Measurements from ENCODE around the gene SLC16A3.
A peak's percentile ranks its signal among the peaks of the same experiment; 100 is the strongest.

SLC16A3 gene

DNA sequence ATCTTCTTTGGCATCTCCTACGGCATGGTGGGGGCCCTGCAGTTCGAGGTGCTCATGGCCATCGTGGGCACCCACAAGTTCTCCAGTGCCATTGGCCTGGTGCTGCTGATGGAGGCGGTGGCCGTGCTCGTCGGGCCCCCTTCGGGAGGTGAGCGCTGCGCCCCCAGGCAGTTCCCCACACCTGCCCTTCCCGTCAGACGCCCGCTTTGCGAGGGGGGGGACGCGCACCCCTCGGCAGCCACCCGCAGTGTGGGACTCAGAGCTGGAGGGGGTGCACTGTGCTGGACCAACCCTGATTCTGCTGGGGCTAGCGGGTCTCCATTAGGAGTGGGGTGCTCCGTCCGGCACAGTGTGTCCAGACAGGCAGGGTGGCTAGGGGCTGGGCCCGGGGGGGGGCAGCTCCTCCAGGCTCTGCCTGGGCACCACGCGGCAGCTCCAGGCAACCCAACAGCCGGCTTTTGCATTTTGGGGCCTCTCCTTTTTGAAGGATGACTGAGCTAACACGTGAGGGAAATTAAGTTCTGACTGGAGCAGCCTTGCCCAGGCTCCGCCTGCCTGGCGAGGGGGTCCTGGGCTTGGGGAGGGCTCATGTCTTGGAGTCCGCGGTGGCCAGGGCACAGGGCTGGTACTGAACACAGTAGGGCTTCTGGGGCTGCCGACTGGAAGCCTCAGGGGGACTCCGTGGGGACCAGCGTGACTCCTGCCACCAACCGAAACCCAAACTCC lies 9.1 kb downstream of the SLC16A3 start:
- H2AFZ ChIP-seq (ENCODE audit: low read length, unreplicated experiment), result no peak overlapping the region
- peaks cover 81% of the 10 kb centered on the region for H3K4me1 ChIP-seq (ENCODE audit: control insufficient read depth, insufficient read depth, low read length, unreplicated experiment)
- no peak overlapping the region for H3K4me3 ChIP-seq (ENCODE audit: low read depth, low read length)
- peak overlapping the region; percentile 17; the same call in 1 of the 2 replicates for H3K27ac ChIP-seq (ENCODE audit: low read depth, low read length)
- H3K79me2 ChIP-seq (ENCODE audit: control insufficient read depth, insufficient read depth, low read length, unreplicated experiment), result peaks cover 63% of the 10 kb centered on the region
- H3K27me3 ChIP-seq (ENCODE audit: insufficient read depth, low read length), result no peaks in the 10 kb centered on the region
- peaks cover 18% of the 10 kb centered on the region; the same call in 1 of the 2 replicates for H3K36me3 ChIP-seq (ENCODE audit: insufficient read depth, low read length)

- H3K36me3 ChIP-seq (ENCODE audit: insufficient read depth, low read length), result peaks cover 23% of the 10 kb centered on the region; the same call in 1 of the 2 replicates
- H3K27ac ChIP-seq (ENCODE audit: low read depth, low read length), result peak overlapping the region; percentile 17; the same call in 1 of the 2 replicates
- H3K79me2 ChIP-seq (ENCODE audit: control insufficient read depth, insufficient read depth, low read length, unreplicated experiment), result peaks cover 56% of the 10 kb centered on the region
- H2AFZ ChIP-seq (ENCODE audit: low read length, unreplicated experiment), result no peak overlapping the region
- no peaks in the 10 kb centered on the region for H3K27me3 ChIP-seq (ENCODE audit: insufficient read depth, low read length)
- no peak overlapping the region for H3K4me3 ChIP-seq (ENCODE audit: low read depth, low read length)
- peaks cover 75% of the 10 kb centered on the region for H3K4me1 ChIP-seq (ENCODE audit: control insufficient read depth, insufficient read depth, low read length, unreplicated experiment)
These were observed 9.8 kb downstream of the SLC16A3 start for GRCh38 chr17:82238472-82239201.

DNA sequence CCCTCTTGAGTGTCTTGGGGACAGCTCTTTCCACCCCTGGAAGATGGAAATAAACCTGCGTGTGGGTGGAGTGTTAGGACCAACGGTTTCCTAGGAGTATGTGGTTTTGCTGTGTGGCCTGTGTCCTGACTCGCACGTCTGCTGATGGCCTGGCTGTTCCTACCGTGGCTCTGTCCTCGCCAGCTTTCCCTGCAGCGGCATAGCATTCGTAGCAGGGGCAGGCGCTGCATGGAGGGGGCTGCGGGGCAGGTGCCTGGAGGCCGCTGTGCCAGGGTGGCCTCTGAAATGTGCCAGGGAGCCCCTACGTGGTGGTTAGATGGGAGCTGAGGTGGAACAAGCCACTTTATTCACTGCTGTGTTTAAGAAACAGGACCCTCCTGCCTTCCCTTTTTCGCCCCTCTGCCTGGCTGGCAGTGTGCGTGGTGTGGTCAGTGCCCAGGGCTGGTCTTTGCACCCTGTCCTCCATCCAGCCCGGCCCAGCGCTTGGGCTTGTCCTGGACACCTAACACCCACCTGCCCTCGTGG lies 10.6 kb downstream of the SLC16A3 start:
- Histone ChIP-seq H3K4me1 (ENCODE audit: control insufficient read depth, insufficient read depth, low read length, unreplicated experiment) (peaks cover 70% of the 10 kb centered on the region), H3K4me3 (ENCODE audit: low read depth, low read length) (no peak overlapping the region), H3K79me2 (ENCODE audit: control insufficient read depth, insufficient read depth, low read length, unreplicated experiment) (peaks cover 49% of the 10 kb centered on the region), H3K27ac (ENCODE audit: low read depth, low read length) (no peak overlapping the region), H3K36me3 (ENCODE audit: insufficient read depth, low read length) (peaks cover 31% of the 10 kb centered on the region), H2AFZ (ENCODE audit: low read length, unreplicated experiment) (no peak overlapping the region), H3K27me3 (ENCODE audit: insufficient read depth, low read length) (no peaks in the 10 kb centered on the region)

- Histone ChIP-seq H3K4me1 (ENCODE audit: control insufficient read depth, insufficient read depth, low read length, unreplicated experiment) (peaks cover 66% of the 10 kb centered on the region), H2AFZ (ENCODE audit: low read length, unreplicated experiment) (no peak overlapping the region), H3K79me2 (ENCODE audit: control insufficient read depth, insufficient read depth, low read length, unreplicated experiment) (peaks cover 44% of the 10 kb centered on the region), H3K4me3 (ENCODE audit: low read depth, low read length) (no peak overlapping the region), H3K27ac (ENCODE audit: low read depth, low read length) (peak overlapping the region; percentile 64), H3K27me3 (ENCODE audit: insufficient read depth, low read length) (no peaks in the 10 kb centered on the region), H3K36me3 (ENCODE audit: insufficient read depth, low read length) (peaks cover 35% of the 10 kb centered on the region)
These were observed 11.2 kb downstream of the SLC16A3 start for GRCh38 chr17:82239926-82240505.

- Histone ChIP-seq H3K27me3 (ENCODE audit: insufficient read depth, low read length) (no peaks in the 10 kb centered on the region), H3K4me1 (ENCODE audit: control insufficient read depth, insufficient read depth, low read length, unreplicated experiment) (peaks cover 66% of the 10 kb centered on the region), H3K79me2 (ENCODE audit: control insufficient read depth, insufficient read depth, low read length, unreplicated experiment) (peaks cover 37% of the 10 kb centered on the region), H3K36me3 (ENCODE audit: insufficient read depth, low read length) (peaks cover 41% of the 10 kb centered on the region), H3K4me3 (ENCODE audit: low read depth, low read length) (no peak overlapping the region), H2AFZ (ENCODE audit: low read length, unreplicated experiment) (no peak overlapping the region), H3K27ac (ENCODE audit: low read depth, low read length) (peak overlapping the region; percentile 64)
These were observed 11.8 kb downstream of the SLC16A3 start for GRCh38 chr17:82240506-82241182.

- Histone ChIP-seq H3K4me3 (ENCODE audit: low read depth, low read length) (no peak overlapping the region), H3K27me3 (ENCODE audit: insufficient read depth, low read length) (no peaks in the 10 kb centered on the region), H3K27ac (ENCODE audit: low read depth, low read length) (peak overlapping the region; percentile 64), H3K36me3 (ENCODE audit: insufficient read depth, low read length) (peaks cover 38% of the 10 kb centered on the region), H2AFZ (ENCODE audit: low read length, unreplicated experiment) (no peak overlapping the region), H3K79me2 (ENCODE audit: control insufficient read depth, insufficient read depth, low read length, unreplicated experiment) (peaks cover 30% of the 10 kb centered on the region), H3K4me1 (ENCODE audit: control insufficient read depth, insufficient read depth, low read length, unreplicated experiment) (peaks cover 67% of the 10 kb centered on the region)
These were observed 12.5 kb downstream of the SLC16A3 start for GRCh38 chr17:82241183-82241925.

DNA sequence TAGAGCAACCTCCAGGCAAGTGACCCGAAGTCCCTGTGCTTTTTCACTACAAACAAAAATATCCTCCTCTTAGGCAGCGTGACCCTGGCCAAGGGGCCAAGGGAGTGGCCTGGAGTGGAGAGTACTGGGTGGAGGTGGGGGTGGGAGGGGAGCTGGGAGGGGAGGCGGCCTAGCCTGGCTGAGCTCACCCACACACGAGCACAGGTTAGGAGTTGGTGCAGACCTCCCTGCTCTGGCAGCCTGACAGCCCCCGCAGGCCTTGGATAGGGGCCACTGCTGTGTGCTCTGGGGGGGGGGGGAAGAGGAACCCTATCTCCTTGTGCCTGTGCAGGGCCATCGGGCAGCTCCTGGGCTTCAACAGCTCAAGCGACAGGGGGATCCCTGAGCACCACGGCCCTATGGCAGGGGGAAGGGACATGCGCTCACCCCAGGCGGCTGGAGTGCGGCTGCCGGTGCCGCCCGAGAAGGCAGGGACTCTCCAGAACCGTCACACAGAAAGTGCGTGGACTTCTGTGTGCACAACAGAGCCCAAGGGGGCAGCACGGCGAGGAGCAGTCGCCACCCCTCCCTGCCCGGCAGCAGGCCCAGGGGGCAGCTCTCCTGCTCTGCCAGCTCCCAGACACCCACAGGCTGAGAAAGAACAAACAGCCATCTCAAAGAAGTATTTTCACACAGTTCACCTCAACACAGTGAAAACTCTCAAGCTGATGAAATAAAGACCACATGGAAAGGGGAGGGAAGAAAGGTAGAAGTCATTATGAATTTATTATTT lies 13.3 kb downstream of the SLC16A3 start:
- Histone ChIP-seq H3K4me3 (ENCODE audit: low read depth, low read length) (no peak overlapping the region), H3K27ac (ENCODE audit: low read depth, low read length) (peak overlapping the region; percentile 64), H3K4me1 (ENCODE audit: control insufficient read depth, insufficient read depth, low read length, unreplicated experiment) (peaks cover 74% of the 10 kb centered on the region), H3K36me3 (ENCODE audit: insufficient read depth, low read length) (peaks cover 36% of the 10 kb centered on the region), H3K79me2 (ENCODE audit: control insufficient read depth, insufficient read depth, low read length, unreplicated experiment) (peaks cover 23% of the 10 kb centered on the region), H3K27me3 (ENCODE audit: insufficient read depth, low read length) (no peaks in the 10 kb centered on the region), H2AFZ (ENCODE audit: low read length, unreplicated experiment) (no peak overlapping the region)

- Histone ChIP-seq H3K79me2 (ENCODE audit: control insufficient read depth, insufficient read depth, low read length, unreplicated experiment) (peaks cover 17% of the 10 kb centered on the region), H3K27ac (ENCODE audit: low read depth, low read length) (peak overlapping the region; percentile 64; the same call in 1 of the 2 replicates), H3K4me3 (ENCODE audit: low read depth, low read length) (no peak overlapping the region), H3K4me1 (ENCODE audit: control insufficient read depth, insufficient read depth, low read length, unreplicated experiment) (peaks cover 75% of the 10 kb centered on the region), H2AFZ (ENCODE audit: low read length, unreplicated experiment) (no peak overlapping the region), H3K27me3 (ENCODE audit: insufficient read depth, low read length) (no peaks in the 10 kb centered on the region), H3K36me3 (ENCODE audit: insufficient read depth, low read length) (peaks cover 41% of the 10 kb centered on the region)
These were observed 13.8 kb downstream of the SLC16A3 start for GRCh38 chr17:82242698-82242976.

DNA sequence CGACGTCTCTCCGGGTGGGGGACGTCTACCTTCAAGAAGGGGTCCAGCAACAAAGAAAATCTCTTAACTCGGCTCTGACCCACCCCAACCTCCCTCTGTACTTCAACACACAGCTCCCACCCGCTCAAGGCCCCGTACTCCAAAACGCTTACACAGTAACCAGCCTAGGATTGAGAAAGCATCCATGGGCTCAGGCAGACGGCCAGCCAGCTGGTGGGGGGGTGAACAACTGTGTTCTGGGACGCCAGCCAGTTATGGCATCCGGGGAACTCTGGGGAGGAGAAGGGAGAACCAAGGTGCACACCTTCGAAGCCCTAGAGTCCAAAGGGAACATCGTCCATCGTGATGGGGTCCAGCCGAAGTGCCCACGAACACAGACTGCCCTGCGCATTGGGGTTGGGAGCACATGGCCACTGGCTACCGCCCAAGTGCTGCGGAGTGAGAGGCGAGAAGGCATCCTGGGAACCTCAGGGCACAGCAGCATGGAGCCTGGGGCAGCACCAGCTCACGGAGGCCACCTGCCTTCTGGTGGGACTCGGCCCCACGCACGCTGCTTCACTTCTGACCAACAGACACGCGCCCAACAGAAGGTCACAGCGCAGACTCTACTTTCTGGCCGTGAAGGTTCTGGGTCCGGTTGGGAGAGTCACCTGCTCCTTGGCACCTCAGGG lies 14.3 kb downstream of the SLC16A3 start:
- no peak overlapping the region for H3K4me3 ChIP-seq (ENCODE audit: low read depth, low read length)
- no peak overlapping the region for H2AFZ ChIP-seq (ENCODE audit: low read length, unreplicated experiment)
- peaks cover 70% of the 10 kb centered on the region for H3K4me1 ChIP-seq (ENCODE audit: control insufficient read depth, insufficient read depth, low read length, unreplicated experiment)
- H3K79me2 ChIP-seq (ENCODE audit: control insufficient read depth, insufficient read depth, low read length, unreplicated experiment), result peaks cover 13% of the 10 kb centered on the region
- H3K36me3 ChIP-seq (ENCODE audit: insufficient read depth, low read length), result peaks cover 45% of the 10 kb centered on the region
- H3K27ac ChIP-seq (ENCODE audit: low read depth, low read length), result peak overlapping the region; percentile 64; the same call in 1 of the 2 replicates
- no peaks in the 10 kb centered on the region for H3K27me3 ChIP-seq (ENCODE audit: insufficient read depth, low read length)

All from ACC112 (cell line).